Activated T-cell treated with anti-CD3 and anti-CD28 coated beads for 4 hours (primary cell): ENCODE results near the gene PDLIM4.

Source experiments
- DNase-seq: peaks from one replicate; pipeline ENCODE4 v3.0.0-alpha.2; 2020

The PDLIM4 gene

GRCh38 chr5:132254321-132254977, 3.0 kb upstream of the PDLIM4 start:
- no peak for DNase-seq

GRCh38 chr5:132256086-132256782, 1.3 kb upstream of the PDLIM4 start:
- no peak for DNase-seq

- DNase-seq = no peak
Observed at GRCh38 chr5:132256783-132257130, 739 bp upstream of the PDLIM4 start.

GRCh38 chr5:132258102-132259068, 889 bp downstream of the PDLIM4 start:
- no peak for DNase-seq

- no peak for DNase-seq
Observed at GRCh38 chr5:132259069-132259851, 1.8 kb downstream of the PDLIM4 start.

- DNase-seq = no peak
Observed at GRCh38 chr5:132260051-132260450, 2.6 kb downstream of the PDLIM4 start.

GRCh38 chr5:132260714-132261551, 3.4 kb downstream of the PDLIM4 start:
- peak; percentile 40 for DNase-seq

GRCh38 chr5:132261881-132262845, 4.7 kb downstream of the PDLIM4 start:
- no peak for DNase-seq

GRCh38 chr5:132262882-132263547, 5.5 kb downstream of the PDLIM4 start:
- DNase-seq = no peak

- DNase-seq = peak; percentile 22
Observed at GRCh38 chr5:132263548-132264261, 6.2 kb downstream of the PDLIM4 start.

- DNase-seq = no peak
Observed at GRCh38 chr5:132264546-132265335, 7.2 kb downstream of the PDLIM4 start.

- DNase-seq = no peak
Observed at GRCh38 chr5:132265336-132266030, 8.0 kb downstream of the PDLIM4 start.

- DNase-seq = no peak
Observed at GRCh38 chr5:132266031-132266835, 8.7 kb downstream of the PDLIM4 start.

GRCh38 chr5:132266836-132267160, 9.3 kb downstream of the PDLIM4 start:
- DNase-seq = no peak

GRCh38 chr5:132267166-132267739, 9.8 kb downstream of the PDLIM4 start:
- no peak for DNase-seq

- DNase-seq = no peak
Observed at GRCh38 chr5:132267931-132268768, 10.7 kb downstream of the PDLIM4 start.
